HG02870 (cell line): ENCODE measurements around the gene BTK.
"Not testable (repeated sequence)": the region's sequence is repeated elsewhere in the genome, so short reads cannot be mapped to it uniquely, and the experiment has no call there.

Experiments used
- ATAC-seq: cut with Tn5 transposase; IDR thresholded peaks from one replicate; pipeline ENCODE4 v1.9.1; 2021; ENCODE audit warnings: mild to moderate bottlenecking, moderate library complexity; ENCODE audit not compliant: unreplicated experiment

The BTK gene

DNA sequence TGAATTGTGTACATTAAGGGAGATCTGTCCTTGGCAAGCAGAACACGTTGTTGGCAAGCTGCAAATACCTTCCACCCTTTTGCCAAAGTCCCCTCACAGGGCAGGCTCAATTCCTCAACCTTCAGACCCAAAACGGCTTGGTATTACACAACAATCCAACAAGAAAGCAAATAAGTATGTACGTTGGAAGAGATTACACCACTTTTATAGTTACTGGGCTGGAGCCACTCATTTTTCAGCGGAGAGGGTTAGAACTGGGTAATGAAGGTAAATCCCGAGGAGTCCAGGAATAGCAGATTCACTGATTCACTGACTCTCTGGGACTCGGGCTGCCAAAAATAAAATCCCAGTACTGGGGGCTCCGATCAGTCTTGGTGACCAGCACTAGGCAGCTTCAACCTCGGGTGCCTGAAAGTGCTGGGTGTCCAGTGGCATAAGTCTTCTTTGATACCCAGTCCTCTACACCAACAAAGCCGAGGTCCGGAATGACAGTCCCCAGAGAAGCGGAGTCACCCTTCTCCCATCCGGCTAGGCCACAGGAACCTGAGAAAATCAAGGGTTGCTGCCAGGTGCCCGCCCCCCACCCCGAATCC is 38.0 kb downstream of the BTK start:
- ATAC-seq: no peak

DNA sequence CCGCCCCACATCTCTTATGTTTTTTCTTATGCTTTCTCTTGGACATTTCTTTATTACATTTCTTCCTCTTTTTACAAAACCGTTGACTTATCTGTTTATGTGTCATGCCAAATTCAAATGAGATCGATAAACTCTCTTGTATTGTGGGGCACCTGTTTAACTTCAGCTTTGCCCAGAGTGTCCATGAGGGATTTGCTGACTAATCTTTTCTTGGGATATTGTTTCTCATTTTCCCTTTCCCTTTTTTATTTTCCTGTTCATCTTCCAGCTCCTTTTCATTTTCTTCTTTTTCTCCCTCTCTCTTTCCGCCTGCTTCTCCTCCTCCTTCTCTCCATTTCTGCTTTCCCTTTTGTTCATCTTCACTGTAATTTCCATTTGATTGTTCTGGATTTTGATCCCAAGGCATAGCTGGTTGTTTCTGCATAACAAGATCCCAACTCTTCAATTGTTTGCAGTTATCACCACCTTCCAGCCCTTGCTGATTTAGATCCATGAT is 48.2 kb downstream of the BTK start:
- no peak for ATAC-seq

DNA sequence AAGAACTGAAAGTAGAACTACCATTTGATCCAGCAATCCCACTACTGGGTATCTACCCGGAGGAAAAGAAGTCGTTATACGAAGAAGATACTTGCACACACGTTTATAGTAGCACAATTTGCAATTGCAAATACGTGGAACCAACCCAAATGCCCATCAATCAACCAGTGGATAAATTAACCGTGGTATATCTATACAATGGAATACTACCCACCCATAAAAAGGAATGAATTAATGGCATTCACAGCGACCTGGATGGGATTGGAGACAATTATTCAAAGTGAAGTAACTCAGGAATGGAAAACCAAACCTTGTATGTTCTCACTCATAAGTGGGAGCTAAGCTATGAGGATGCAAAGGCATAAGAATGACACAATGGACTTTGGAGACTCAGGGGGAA is 51.7 kb downstream of the BTK start:
- ATAC-seq: not testable (repeated sequence)

DNA sequence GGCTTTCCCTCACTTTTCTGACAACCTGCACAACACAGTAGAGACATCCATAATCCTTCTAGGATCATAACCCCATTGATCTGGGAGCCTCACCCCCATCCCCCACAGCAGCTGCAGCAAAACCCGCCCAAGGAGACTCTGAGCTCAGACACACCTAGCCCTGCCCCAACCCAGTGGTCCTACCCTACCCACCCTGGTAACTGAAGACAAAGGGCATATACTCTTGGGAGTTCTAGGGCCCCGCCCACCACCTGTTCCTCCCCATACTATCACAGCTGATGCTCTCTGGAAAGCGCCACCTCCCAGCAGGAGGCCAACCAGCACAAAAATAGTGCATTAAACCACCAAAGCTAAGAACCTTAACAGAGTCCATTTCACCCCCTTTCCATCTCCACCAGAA is 59.4 kb downstream of the BTK start:
- not testable (repeated sequence) for ATAC-seq

DNA sequence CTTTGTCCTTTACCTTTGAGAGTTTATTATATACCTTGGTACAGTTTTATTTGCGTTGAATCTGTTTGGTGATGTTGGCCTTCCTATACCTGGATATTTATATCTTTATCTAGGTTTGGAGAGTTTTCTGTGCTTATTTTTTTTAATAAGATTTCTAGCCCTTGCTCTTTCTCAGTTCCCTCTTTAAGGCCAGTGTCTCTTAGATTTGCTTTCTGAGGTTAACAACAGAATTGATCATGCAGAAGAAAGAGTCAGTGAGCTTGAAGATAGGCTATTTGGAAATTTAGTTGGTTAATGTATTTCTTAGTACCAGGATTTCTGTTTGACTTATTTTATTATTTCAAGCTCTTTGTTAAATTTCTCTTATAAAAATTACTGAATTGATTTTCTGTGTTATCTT is 82.2 kb downstream of the BTK start:
- ATAC-seq: no peak
